Vagina (tissue), 2 donors: ENCODE results near the gene BCL2L2.

Experiments
- CTCF ChIP-seq, 3 experiments: fragments of 450-650 bp in 2 of 3; fragments of 200-600 bp in 1 of 3; sonication (generic) in 1 of 3; IDR thresholded peaks; one replicate each; pipeline ENCODE4 v1.5.1; 2017 to 2019; ENCODE audit warnings: antibody characterized with exemption in 3 of 3, mild to moderate bottlenecking in 2 of 3, moderate library complexity in 2 of 3
- POLR2A ChIP-seq, 2 donors: fragments of 450-650 bp; IDR thresholded peaks; one replicate each; pipeline ENCODE4 v1.6.1; 2017; ENCODE audit warnings: antibody characterized with exemption in 2 of 2, mild to moderate bottlenecking in 2 of 2, moderate library complexity in 2 of 2

- TF ChIP-seq CTCF (IDR thresholded peaks at IDR 0.05) (no peak), POLR2A (IDR thresholded peaks at IDR 0.05) (no peak)
Observed at GRCh38 chr14:23351681-23352505, 45.3 kb downstream of the BCL2L2 start.
